GM21360 (cell line): ENCODE results near the gene DDTL.
"Not testable (repeated sequence)": the region's sequence is repeated elsewhere in the genome, so short reads cannot be mapped to it uniquely, and the experiment has no call there.

Source experiments
- ATAC-seq: cut with Tn5 transposase; IDR thresholded peaks from one replicate; pipeline ENCODE4 v1.9.1; 2021; ENCODE audit warnings: mild to moderate bottlenecking, moderate library complexity; ENCODE audit not compliant: unreplicated experiment

The DDTL gene

GRCh38 chr22:23969071-23969470, 2.4 kb downstream of the DDTL start:
- ATAC-seq, result no peak

GRCh38 chr22:23970201-23970641, 3.5 kb downstream of the DDTL start:
- ATAC-seq, result no peak

- ATAC-seq, result no peak
Observed at GRCh38 chr22:23970816-23971486, 4.3 kb downstream of the DDTL start.

- not testable (repeated sequence) for ATAC-seq
Observed at GRCh38 chr22:23971927-23972326, 5.2 kb downstream of the DDTL start.

GRCh38 chr22:23974345-23974744, 7.7 kb downstream of the DDTL start, which contains the start of gene DDT:
Gene DDT (minus strand): TSS chr22:23974441. CDS start chr22:23974414, 27 bp downstream.
- ATAC-seq, result peak; percentile 88

- peak; percentile 38 for ATAC-seq
Observed at GRCh38 chr22:23974836-23975352, 8.2 kb downstream of the DDTL start.

GRCh38 chr22:23977304-23977703, 10.6 kb downstream of the DDTL start:
- not testable (repeated sequence) for ATAC-seq

GRCh38 chr22:23979557-23980240, 13.0 kb downstream of the DDTL start, which contains the start of gene GSTT2:
Gene GSTT2 (plus strand): TSS chr22:23980134.
- ATAC-seq, result not testable (repeated sequence)

GRCh38 chr22:23980567-23980966, 13.9 kb downstream of the DDTL start:
- ATAC-seq, result not testable (repeated sequence)

GRCh38 chr22:23984430-23984829, 17.7 kb downstream of the DDTL start:
- no peak for ATAC-seq

- ATAC-seq, result not testable (repeated sequence)
Observed at GRCh38 chr22:23986089-23986488, 19.4 kb downstream of the DDTL start.

- not testable (repeated sequence) for ATAC-seq
Observed at GRCh38 chr22:23986538-23987178, 20.0 kb downstream of the DDTL start.

GRCh38 chr22:23989583-23990244, 23.0 kb downstream of the DDTL start:
- not testable (repeated sequence) for ATAC-seq

GRCh38 chr22:23993080-23993479, 26.4 kb downstream of the DDTL start:
- not testable (repeated sequence) for ATAC-seq

- ATAC-seq, result not testable (repeated sequence)
Observed at GRCh38 chr22:23993581-23994177, 27.0 kb downstream of the DDTL start.

- ATAC-seq, result no peak
Observed at GRCh38 chr22:23997092-23997491, 30.4 kb downstream of the DDTL start.

GRCh38 chr22:23999779-24000178, 33.1 kb downstream of the DDTL start:
- ATAC-seq, result not testable (repeated sequence)

GRCh38 chr22:24001314-24001713, 34.6 kb downstream of the DDTL start:
- no peak for ATAC-seq

GRCh38 chr22:24002272-24002671, 35.6 kb downstream of the DDTL start:
- ATAC-seq, result no peak

GRCh38 chr22:24002851-24003250, 36.2 kb downstream of the DDTL start:
- no peak for ATAC-seq
